PFSK-1 (cell line): ENCODE measurements around the gene OSBPL10.

Experiments used
- FOXP2 ChIP-seq: optimal IDR thresholded peaks from 2 replicates; pipeline ENCODE3; 2011; ENCODE audit warnings: borderline replicate concordance, control low read depth, inconsistent platforms; ENCODE audit not compliant: insufficient read depth; ENCODE audit errors: extremely low read length, extremely low read depth
- POLR2AphosphoS5 ChIP-seq: IDR thresholded peaks from 2 replicates; pipeline ENCODE4 v1.6.1; 2012; ENCODE audit warnings: low read depth, mild to moderate bottlenecking, control low read depth, low read length, moderate library complexity
- REST ChIP-seq, 2 experiments: IDR thresholded peaks; 2 replicates each; pipeline versions ENCODE4 v1.6.1 to v1.8.0; 2011 to 2012; ENCODE audit warnings: low read depth in 2 of 2, low read length in 2 of 2, control low read depth in 1 of 2, inconsistent platforms in 1 of 2, mild to moderate bottlenecking in 1 of 2, moderate library complexity in 1 of 2; ENCODE audit not compliant: insufficient read depth in 1 of 2
- SIN3A ChIP-seq: IDR thresholded peaks from 2 replicates; pipeline ENCODE4 v1.6.1; 2012; ENCODE audit warnings: mild to moderate bottlenecking, low read length, moderate library complexity, borderline replicate concordance; ENCODE audit not compliant: insufficient read depth
- TAF1 ChIP-seq: IDR thresholded peaks from 2 replicates; pipeline ENCODE4 v1.6.1; 2012; ENCODE audit warnings: low read length, control low read depth, borderline replicate concordance; ENCODE audit not compliant: insufficient read depth

OSBPL10 gene

DNA sequence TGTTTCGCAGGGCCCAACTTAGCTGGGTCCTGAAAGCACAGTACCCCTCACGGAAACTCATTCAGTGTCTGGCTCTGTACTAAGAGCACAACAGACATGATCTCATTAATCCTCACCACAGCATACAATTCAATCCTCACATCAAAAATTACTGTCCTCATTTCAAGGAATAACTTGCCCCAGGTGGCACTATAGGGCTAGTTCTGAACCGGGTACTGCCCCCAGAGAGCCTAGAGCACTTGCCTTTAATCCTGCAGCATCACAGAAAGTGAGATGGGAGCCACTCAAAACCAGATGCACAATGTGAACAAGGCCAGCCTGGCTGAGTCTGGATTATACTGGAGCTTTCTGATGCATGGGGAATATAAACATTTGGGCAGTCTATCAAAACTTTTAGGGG lies 122.6 kb downstream of the OSBPL10 start:
- no peak for TF ChIP-seq FOXP2
- no peak for TF ChIP-seq SIN3A
- TF ChIP-seq POLR2AphosphoS5: no peak
- no peak for TF ChIP-seq REST (IDR thresholded peaks at IDR 0.05; ENCODE audit: insufficient read depth in 1 of 2, low read depth in 2 of 2, low read length in 2 of 2)

DNA sequence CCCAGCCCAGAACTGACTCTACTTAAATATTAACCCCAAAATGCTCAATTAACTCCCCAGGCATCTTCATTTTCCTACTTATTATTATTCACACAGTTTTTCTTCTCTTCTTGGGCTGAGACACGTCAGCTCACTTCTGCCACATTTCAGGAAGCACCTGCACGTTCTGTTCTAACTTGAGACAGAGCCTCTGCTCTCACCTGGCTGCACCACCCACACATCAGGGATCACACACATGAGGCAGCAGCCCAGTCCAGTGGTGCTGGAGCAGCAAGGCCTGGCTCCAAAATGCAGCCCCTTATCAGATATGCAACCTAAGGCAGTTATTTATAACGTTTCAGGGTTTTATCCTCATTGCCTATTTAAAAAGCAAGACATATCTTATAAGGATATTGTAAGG lies 127.5 kb downstream of the OSBPL10 start:
- no peak for TF ChIP-seq REST (IDR thresholded peaks at IDR 0.05; ENCODE audit: insufficient read depth in 1 of 2, low read depth in 2 of 2, low read length in 2 of 2)

GRCh38 chr3:31851278-31851677 lies 129.8 kb downstream of the OSBPL10 start:
- TF ChIP-seq REST (IDR thresholded peaks at IDR 0.05; ENCODE audit: insufficient read depth in 1 of 2, low read depth in 2 of 2, low read length in 2 of 2) (no peak), TAF1 (no peak), FOXP2 (no peak), POLR2AphosphoS5 (no peak), SIN3A (no peak)

- no peak for TF ChIP-seq SIN3A
Measured at GRCh38 chr3:31848911-31849310, 132.2 kb downstream of the OSBPL10 start.

- TF ChIP-seq SIN3A (no peak), TAF1 (no peak), FOXP2 (no peak), REST (IDR thresholded peaks at IDR 0.05; ENCODE audit: insufficient read depth in 1 of 2, low read depth in 2 of 2, low read length in 2 of 2) (no peak), POLR2AphosphoS5 (no peak)
Measured at GRCh38 chr3:31848163-31848818, 132.8 kb downstream of the OSBPL10 start.

DNA sequence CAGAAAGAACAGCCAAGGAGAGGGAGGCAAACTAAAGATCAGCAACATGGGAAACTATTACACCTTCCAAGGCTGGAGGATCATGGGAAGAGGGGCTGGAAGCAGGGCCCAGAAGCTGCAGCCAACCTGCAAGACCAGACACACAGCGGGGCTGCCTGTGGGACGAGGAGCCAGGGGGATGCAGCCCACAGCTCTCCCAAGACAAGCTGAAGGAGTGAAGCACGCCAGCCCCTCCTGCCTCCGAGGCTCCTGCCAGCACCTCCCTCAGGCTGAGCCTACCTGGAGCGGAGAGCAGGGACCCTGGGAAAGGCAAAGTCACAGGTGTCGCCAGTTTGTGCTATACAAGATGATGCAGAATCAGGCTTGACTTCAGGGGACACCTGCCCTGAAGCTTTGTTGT lies 133.3 kb downstream of the OSBPL10 start:
- TF ChIP-seq SIN3A: no peak
- TF ChIP-seq FOXP2: no peak
- no peak for TF ChIP-seq TAF1
- TF ChIP-seq POLR2AphosphoS5: no peak
- no peak for TF ChIP-seq REST (IDR thresholded peaks at IDR 0.05; ENCODE audit: insufficient read depth in 1 of 2, low read depth in 2 of 2, low read length in 2 of 2)
